ENCODE results near the gene ARHGAP24. TPM values are rescaled to one million over a fixed set of nuclear protein-coding genes. Genes with fewer than 3 reads are reported as not detected.

The ARHGAP24 gene
- total RNA-seq, 1 donor from 2014 or later, result 10.9 TPM

- no peaks in the 10 kb centered on the region for H3K36me3 Mint-ChIP-seq
- TF ChIP-seq CTCF (conservative IDR thresholded peaks at IDR 0.05), result no peak
- no peak for DNase-seq (ENCODE audit: extremely low spot score, unreplicated experiment)
- H3K4me3 Mint-ChIP-seq, result no peak overlapping the region
- H3K9me3 Mint-ChIP-seq, result no peaks in the 10 kb centered on the region
- no peaks in the 10 kb centered on the region for H3K4me1 Mint-ChIP-seq (ENCODE audit: unreplicated experiment)
- no peak overlapping the region for H3K27ac Mint-ChIP-seq
- H3K27me3 Mint-ChIP-seq, result no peaks in the 10 kb centered on the region
Measured at GRCh38 chr4:85761803-85762528, 287.0 kb downstream of the ARHGAP24 start.

GRCh38 chr4:85762529-85762871 lies 287.6 kb downstream of the ARHGAP24 start:
- H3K4me1 Mint-ChIP-seq (ENCODE audit: unreplicated experiment), result no peaks in the 10 kb centered on the region
- no peak overlapping the region for H3K27ac Mint-ChIP-seq
- no peak overlapping the region for H3K4me3 Mint-ChIP-seq

GRCh38 chr4:85763202-85763601 lies 288.3 kb downstream of the ARHGAP24 start:
- Mint-ChIP-seq H3K27me3 (no peaks in the 10 kb centered on the region), H3K9me3 (no peaks in the 10 kb centered on the region), H3K4me1 (ENCODE audit: unreplicated experiment) (no peaks in the 10 kb centered on the region), H3K36me3 (no peaks in the 10 kb centered on the region), H3K4me3 (no peak overlapping the region), H3K27ac (no peak overlapping the region)
- no peak for DNase-seq (ENCODE audit: extremely low spot score, unreplicated experiment)
- TF ChIP-seq CTCF (conservative IDR thresholded peaks at IDR 0.05), result no peak

More at GRCh38 chr4:85762529-85762871, 287.6 kb downstream of the ARHGAP24 start:
- TF ChIP-seq CTCF (conservative IDR thresholded peaks at IDR 0.05), result no peak
- H3K27me3 Mint-ChIP-seq, result no peaks in the 10 kb centered on the region
- H3K36me3 Mint-ChIP-seq, result no peaks in the 10 kb centered on the region
- DNase-seq (ENCODE audit: extremely low spot score, unreplicated experiment), result no peak
- no peaks in the 10 kb centered on the region for H3K9me3 Mint-ChIP-seq

- DNase-seq (ENCODE audit: extremely low spot score, unreplicated experiment), result no peak
- Mint-ChIP-seq H3K27me3 (no peaks in the 10 kb centered on the region), H3K9me3 (no peaks in the 10 kb centered on the region), H3K4me1 (ENCODE audit: unreplicated experiment) (no peaks in the 10 kb centered on the region), H3K36me3 (no peaks in the 10 kb centered on the region), H3K4me3 (no peak overlapping the region), H3K27ac (no peak overlapping the region)
- no peak for TF ChIP-seq CTCF (conservative IDR thresholded peaks at IDR 0.05)
Measured at GRCh38 chr4:85767649-85768048, 292.7 kb downstream of the ARHGAP24 start.

- no peak overlapping the region for H3K27ac Mint-ChIP-seq
- no peak for TF ChIP-seq CTCF (conservative IDR thresholded peaks at IDR 0.05)
- no peak for DNase-seq (ENCODE audit: extremely low spot score, unreplicated experiment)
- no peaks in the 10 kb centered on the region for H3K27me3 Mint-ChIP-seq
- no peaks in the 10 kb centered on the region for H3K4me1 Mint-ChIP-seq (ENCODE audit: unreplicated experiment)
- no peaks in the 10 kb centered on the region for H3K36me3 Mint-ChIP-seq
- no peaks in the 10 kb centered on the region for H3K9me3 Mint-ChIP-seq
- no peak overlapping the region for H3K4me3 Mint-ChIP-seq
Measured at GRCh38 chr4:85769009-85769408, 294.1 kb downstream of the ARHGAP24 start.

Measured in type B pancreatic cell (in vitro differentiated cells).